Stimulated activated CD4-positive, alpha-beta T cell treated with anti-CD3 and anti-CD28 coated beads, Interleukin-12 subunit alpha, Interleukin-12 subunit beta, amount 100 ng/mL, for 24 hours (primary cell): Measurements from ENCODE around the gene SLC25A48.
A peak's percentile ranks its signal among the peaks of the same experiment; 100 is the strongest.

Experiments
- DNase-seq, 2 experiments: peaks; one replicate each; pipeline ENCODE4 v3.0.0-alpha.2; 2020; ENCODE audit warnings: low read depth in 2 of 2

The SLC25A48 gene, protein sequence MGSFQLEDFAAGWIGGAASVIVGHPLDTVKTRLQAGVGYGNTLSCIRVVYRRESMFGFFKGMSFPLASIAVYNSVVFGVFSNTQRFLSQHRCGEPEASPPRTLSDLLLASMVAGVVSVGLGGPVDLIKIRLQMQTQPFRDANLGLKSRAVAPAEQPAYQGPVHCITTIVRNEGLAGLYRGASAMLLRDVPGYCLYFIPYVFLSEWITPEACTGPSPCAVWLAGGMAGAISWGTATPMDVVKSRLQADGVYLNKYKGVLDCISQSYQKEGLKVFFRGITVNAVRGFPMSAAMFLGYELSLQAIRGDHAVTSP

GRCh38 chr5:135834639-135835529 lies at the start of gene SLC25A48:
Gene SLC25A48 (plus strand): TSS chr5:135834663. CDS start chr5:135834848, 185 bp downstream.
- peak in 1 of 2 experiments; percentile 43 for DNase-seq

DNA sequence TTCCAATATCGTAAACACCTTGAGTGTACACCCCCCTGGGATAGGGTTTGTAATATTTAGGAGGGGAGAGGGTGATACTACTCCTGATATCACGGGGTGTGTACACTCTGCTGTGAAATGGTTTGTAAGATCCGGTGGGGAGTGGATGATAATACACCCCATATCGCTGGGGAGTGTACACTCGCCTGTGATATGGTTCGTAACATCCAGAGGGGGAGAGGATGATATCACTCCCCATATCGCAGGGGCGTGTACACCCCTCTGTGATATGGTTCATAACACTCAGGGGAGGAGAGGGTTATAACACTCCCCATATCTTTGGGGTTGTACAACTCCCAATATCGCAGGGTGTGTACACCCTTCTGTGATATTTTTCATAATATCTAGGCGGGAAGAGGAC lies 33.8 kb upstream of the SLC25A48 start:
- DNase-seq: no peak

DNA sequence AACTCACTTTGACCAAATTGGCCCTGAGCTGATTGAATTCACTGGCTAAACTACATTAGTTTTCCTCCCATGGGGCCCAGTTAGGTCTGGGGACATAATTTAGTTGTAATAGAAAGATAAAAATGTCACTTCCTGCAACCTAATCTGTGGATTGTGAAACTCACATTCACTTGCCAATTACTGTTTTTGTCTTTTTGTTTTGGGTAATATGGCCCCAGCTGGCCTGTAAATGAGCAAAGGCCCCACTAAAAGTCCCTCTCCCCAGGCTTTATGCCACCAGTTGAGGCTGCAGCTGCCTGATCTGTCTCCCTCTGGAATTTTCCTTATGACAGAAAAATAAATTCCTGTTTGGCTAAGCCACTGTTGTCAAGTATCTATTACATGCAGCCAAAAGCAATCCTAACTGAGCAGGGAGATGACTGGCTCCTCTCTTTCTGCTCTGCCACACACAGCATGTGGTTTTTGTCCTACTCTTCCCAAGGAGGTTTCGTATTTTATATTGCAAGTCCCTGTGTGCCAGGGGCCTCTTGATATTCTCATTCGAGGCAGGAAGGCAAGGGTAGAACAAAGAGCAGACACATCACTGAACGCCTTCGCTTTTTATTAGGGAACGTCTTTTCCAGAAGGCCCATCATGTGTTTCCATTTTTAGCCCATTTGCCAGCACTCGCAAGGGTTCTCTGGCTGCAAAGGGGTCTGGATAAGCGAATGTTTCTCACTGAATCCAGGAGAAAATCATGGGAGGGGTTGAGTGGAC lies 24.1 kb upstream of the SLC25A48 start:
- no peak for DNase-seq

DNA sequence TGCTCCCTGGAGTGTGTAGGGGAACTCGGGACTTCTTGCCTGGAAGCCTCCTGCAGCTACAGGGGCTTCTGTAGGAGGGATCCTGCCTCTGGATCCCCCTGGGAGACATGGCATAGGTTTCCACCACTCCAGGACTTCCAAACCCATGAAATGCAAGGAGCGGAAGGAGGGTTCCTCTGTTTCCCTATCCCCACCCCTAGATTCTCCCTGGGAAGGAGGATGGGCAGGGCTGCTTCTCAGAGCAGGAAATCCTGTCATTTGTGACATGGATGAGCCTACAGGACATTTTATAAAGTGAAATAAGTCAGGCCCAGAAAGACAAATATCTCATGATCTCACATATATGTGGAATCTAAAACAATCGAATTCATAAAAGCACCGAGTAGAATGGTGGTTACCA lies 23.5 kb upstream of the SLC25A48 start:
- no peak for DNase-seq

- DNase-seq: no peak
Observed at GRCh38 chr5:135813758-135814157, 20.7 kb upstream of the SLC25A48 start.

- DNase-seq: no peak
Observed at GRCh38 chr5:135814316-135814715, 20.1 kb upstream of the SLC25A48 start.

- DNase-seq: no peak
Observed at GRCh38 chr5:135814812-135815211, 19.7 kb upstream of the SLC25A48 start.

GRCh38 chr5:135821061-135821801 lies 13.2 kb upstream of the SLC25A48 start:
- DNase-seq: no peak

GRCh38 chr5:135821802-135822201 lies 12.7 kb upstream of the SLC25A48 start:
- DNase-seq: no peak

DNA sequence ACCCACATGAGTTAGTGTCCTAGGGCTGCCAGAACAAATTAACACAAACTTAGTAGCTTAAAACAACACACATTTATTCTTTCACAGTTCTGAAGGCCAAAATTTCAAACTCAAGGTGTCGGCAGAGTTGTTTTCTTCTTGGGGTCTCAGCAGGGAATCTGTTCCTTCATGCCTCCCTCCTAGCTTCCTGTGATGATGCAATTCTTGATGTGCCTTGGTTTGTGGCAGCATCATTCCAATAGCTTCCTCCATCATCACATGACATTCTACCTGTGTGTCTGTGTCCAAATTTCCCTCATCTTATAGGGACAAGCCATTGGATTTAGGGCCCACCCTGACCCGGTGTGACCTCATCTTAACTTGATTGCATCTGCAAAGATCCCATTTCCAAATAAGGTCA lies 12.2 kb upstream of the SLC25A48 start:
- no peak for DNase-seq

- DNase-seq: no peak
Observed at GRCh38 chr5:135822959-135823358, 11.5 kb upstream of the SLC25A48 start.

DNA sequence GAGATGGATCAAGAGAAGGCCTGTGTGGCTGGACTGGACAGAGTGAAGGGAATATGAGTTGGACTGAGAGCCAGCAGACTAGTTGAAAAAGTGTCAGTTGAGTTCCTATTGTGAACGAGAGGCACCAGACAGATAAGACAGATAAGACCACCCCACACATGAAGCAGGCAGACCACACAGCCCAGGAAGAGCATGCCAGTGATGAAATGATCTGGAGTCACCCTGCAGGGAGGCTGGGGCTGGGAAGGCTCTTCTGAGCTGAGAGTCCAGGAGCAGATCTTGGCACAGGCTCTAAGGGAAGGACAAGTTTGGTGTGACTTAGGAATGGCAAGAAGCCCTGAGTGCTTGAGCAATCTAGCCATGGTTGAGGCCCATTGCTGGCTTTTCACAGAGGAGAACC lies 10.6 kb upstream of the SLC25A48 start:
- DNase-seq: no peak

DNA sequence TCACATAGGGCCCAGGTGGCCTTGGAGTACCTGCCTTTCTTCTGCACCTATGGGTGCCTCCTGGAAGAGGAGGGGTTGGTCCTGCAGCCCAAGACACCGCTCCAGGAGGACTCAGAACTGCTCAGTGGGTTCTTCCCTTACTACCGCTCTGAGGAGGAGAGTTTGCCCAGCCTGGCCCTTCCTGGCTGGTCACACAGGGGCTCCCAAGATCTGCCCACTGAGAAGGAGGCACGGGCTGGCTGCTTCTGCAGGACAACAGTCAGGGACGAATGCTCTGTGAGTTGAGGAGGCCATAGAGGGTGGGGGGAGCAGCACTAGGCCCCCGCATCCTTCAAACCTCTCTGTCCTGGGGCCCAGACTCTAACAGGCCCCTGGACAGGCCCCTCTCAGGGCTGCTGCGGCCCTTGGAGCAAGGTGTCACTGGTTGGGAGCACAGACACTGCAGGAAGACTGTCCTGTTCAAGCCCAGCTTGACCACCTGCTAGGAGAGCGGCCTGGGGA lies 9.9 kb upstream of the SLC25A48 start:
- no peak for DNase-seq

- DNase-seq: no peak
Observed at GRCh38 chr5:135825373-135826220, 8.9 kb upstream of the SLC25A48 start.

DNA sequence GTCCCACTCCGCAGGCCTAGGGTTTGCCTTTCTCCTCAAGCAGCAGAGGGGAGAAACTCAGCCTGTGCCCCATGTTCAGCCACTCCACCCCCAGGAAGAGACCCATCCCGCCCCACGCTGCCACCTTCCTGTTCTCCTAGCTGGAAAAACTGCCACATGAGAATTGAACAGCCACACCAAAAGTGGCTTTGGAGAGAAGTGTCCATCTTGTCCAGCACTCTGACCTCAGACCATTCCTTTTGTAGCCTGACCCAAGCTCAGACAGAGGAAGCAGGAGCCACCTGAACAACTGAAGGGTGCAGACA lies 8.3 kb upstream of the SLC25A48 start:
- DNase-seq: no peak

- no peak for DNase-seq
Observed at GRCh38 chr5:135826994-135827671, 7.3 kb upstream of the SLC25A48 start.

DNA sequence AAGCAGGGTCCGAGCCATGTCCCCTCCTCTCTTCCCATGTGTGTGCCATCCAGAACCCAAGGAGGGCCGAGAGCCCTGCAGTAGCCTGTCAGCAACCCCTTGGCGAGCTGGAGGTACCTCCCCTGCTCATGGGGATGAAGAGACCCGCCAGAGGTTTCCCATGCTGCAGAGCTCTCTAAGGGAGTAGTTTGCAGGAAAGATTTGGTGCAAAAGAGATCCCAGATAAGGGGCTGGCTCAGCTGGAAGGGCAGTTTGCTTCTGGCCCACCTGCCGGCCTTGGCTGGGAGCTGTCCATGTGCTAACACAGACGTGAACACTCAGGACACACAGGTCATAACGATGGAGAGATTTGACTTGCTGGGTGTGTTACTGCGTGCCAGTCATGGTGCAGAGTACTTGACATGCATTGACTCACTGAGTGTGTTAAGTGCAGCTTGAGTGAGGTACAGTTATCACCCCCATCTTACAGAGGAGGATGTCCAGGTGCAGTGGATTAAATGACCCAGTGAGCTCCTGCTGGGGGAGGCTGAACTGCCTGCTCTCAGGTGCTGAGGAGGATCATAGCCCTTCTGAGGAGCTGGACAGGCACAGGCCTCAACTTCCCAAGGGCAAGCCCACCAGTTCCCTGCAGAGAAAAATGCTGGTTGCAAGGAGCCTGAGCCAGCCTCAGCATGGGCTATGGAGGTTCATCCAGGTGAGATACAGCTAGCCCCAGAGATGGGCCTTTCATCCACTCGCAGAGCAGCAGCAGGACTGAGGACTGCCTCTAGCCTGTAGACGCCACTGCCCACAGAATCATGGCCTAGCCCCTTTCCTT lies 6.3 kb upstream of the SLC25A48 start:
- DNase-seq: no peak

DNA sequence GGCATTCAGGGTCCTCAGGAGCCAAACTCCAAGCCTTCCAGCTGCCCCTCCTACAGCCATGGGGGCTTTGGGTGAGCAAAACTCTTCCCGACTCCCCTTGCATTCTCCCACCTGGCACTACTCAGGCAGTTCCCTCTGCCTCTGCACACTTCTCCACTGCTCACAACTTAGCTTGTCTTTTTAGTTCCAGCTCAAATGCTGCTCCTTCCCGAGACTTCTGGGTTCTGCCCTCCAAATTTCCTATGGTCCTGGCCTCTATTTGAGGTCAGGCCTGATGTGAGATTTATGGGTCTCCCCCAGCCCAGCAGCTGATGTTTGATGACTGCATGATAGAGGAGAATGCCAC lies 5.7 kb upstream of the SLC25A48 start:
- DNase-seq: no peak

DNA sequence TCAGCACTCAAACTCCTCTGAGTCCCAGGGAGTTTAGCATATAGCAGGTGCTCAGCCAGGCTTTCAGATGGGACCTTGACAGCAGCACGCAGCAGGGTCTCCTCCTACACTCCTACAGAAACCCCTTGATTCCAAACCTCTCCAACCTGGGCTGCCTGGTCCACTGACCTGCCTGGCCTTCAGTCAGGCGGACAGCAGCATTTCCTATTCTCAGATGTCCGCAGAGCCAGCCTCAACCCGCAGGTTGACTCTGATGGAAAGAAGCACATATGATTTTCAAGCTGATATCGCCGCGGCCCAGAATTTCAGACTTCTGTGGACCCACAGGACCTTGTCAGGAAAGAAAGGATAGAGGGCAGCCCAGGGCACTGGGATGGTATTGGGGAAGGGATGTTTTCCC lies 5.3 kb upstream of the SLC25A48 start:
- no peak for DNase-seq
